BJ (cell line): Measurements from ENCODE around the gene RHBDL1. TPM values are rescaled to one million over a fixed set of nuclear protein-coding genes. Genes with fewer than 3 reads are reported as not detected.

Source experiments
- CTCF ChIA-PET: fragments of 350-600 bp; formaldehyde crosslinking; extraction: SDS; loops from one replicate; lab custom pipeline; 2021; ENCODE audit warnings: antibody characterized with exemption, inconsistent platforms; lab: Yijun Ruan, JAX
- POLR2A ChIA-PET: fragments of 300-600 bp; sonication (Branson Sonifier 250); formaldehyde crosslinking; extraction: SDS; loops from one replicate; lab custom pipeline; 2021; ENCODE audit warnings: antibody characterized with exemption; lab: Charles Lee
- DNase-seq: peaks from one replicate; pipeline ENCODE4 v3.0.0-alpha.2; 2011; ENCODE audit warnings: low read depth
- H3K27me3 ChIP-seq: 2 replicates; pipeline ENCODE4 v1.6.0; 2011; ENCODE audit warnings: low read length; ENCODE audit not compliant: control insufficient read depth, insufficient read depth
- H3K36me3 ChIP-seq: 2 replicates; pipeline ENCODE4 v1.5.1; 2011; ENCODE audit warnings: low read length; ENCODE audit not compliant: control insufficient read depth, insufficient read depth
- H3K4me3 ChIP-seq: 2 replicates; pipeline ENCODE4 v1.5.1; 2011; ENCODE audit warnings: low read depth, mild to moderate bottlenecking, control low read depth, low read length
- polyA plus RNA-seq: library from polyadenylated mRNA; depleted of rRNA; stranded (reverse); fragments of >200 nt; gene quantifications from 2 replicates; pipeline ENCODE4 v1.2.3, GENCODE V29; 2011
- TF ChIP-seq, protein P1 (sequence below): IDR thresholded peaks from 2 replicates; pipeline ENCODE4 v1.5.1; 2011; ENCODE audit warnings: low read depth, mild to moderate bottlenecking, control low read depth, inconsistent platforms, low read length, moderate library complexity; ENCODE audit not compliant: insufficient read depth

The RHBDL1 gene
- polyA plus RNA-seq, 1 experiment = 1.3 TPM

DNA sequence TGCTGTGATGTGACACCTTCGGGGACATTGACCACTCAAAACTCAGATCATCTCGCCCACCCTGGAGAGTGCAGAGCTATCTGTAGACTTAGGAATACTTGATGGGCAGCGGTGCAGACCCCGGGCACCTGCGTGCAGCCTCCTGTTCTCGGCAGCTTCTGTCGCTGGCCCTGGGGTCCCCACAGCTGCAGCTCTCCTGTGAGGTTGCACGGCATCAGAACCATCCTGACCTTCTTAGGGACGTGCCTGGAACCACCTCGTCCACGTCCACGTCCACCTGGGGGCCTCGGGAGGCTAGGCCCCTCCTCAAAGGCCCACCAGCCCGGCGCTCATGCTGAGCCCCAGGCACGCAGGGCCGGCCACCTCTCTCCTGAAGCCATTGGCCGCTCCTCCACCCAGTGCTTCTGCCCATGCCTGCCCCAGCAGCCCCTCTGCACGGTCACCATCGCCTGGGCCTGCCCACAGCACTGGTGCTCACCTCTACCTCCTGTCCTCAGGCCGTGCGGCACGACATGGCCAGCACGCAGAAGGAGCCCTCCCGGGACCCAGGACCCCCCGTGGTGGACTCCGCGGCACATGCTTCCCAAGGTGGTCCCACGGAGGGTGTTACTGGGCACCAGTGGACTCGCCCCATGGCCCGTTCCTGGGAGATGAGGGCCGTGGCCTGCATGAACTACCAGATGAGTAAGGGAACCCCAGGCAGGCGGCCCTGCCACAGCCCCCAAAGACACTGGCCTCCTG lies 47.0 kb upstream of the RHBDL1 start:
- ChIA-PET POLR2A (no interaction called here), CTCF (no interaction called here)
- no peak for DNase-seq
- Histone ChIP-seq H3K27me3 (no peaks in the 10 kb centered on the region), H3K36me3 (peaks cover 12% of the 10 kb centered on the region), H3K4me3 (no peak overlapping the region)
- TF ChIP-seq, protein P1, sequence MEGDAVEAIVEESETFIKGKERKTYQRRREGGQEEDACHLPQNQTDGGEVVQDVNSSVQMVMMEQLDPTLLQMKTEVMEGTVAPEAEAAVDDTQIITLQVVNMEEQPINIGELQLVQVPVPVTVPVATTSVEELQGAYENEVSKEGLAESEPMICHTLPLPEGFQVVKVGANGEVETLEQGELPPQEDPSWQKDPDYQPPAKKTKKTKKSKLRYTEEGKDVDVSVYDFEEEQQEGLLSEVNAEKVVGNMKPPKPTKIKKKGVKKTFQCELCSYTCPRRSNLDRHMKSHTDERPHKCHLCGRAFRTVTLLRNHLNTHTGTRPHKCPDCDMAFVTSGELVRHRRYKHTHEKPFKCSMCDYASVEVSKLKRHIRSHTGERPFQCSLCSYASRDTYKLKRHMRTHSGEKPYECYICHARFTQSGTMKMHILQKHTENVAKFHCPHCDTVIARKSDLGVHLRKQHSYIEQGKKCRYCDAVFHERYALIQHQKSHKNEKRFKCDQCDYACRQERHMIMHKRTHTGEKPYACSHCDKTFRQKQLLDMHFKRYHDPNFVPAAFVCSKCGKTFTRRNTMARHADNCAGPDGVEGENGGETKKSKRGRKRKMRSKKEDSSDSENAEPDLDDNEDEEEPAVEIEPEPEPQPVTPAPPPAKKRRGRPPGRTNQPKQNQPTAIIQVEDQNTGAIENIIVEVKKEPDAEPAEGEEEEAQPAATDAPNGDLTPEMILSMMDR = no peak

- ChIA-PET CTCF (no interaction called here), POLR2A (no interaction called here)
These were observed 46.2 kb upstream of the RHBDL1 start for GRCh38 chr16:629185-629832.

DNA sequence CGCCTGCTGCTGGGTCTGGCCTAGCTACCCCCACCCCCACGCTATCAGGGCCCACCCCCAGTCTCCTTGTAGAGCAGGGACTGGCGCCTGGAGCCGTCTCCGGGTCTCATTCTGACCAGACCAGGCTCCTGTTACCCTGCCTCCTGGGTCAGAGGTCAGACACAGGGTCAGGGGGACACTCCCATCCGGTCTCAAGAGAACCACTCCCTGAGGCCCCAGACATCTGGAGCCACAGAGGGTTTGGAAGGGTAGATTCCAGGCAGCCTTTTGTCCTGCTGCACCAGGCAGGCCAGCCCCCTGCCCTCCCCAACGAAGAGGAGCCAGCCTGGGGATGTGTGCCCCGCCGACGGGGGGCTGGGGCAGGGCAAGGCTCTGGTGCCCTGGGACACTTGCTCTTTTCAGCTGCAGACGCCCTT lies 45.6 kb upstream of the RHBDL1 start:
- no peak overlapping the region for H3K4me3 ChIP-seq
- ChIA-PET CTCF (no interaction called here), POLR2A (no interaction called here)
- no peaks in the 10 kb centered on the region for H3K27me3 ChIP-seq
- DNase-seq = no peak
- H3K36me3 ChIP-seq = peaks cover 17% of the 10 kb centered on the region
- TF ChIP-seq, protein P1 = no peak

More at GRCh38 chr16:629185-629832, 46.2 kb upstream of the RHBDL1 start:
- H3K4me3 ChIP-seq = no peak overlapping the region
- H3K36me3 ChIP-seq = peaks cover 17% of the 10 kb centered on the region
- no peak for DNase-seq
- TF ChIP-seq, protein P1 = no peak
- no peaks in the 10 kb centered on the region for H3K27me3 ChIP-seq

DNA sequence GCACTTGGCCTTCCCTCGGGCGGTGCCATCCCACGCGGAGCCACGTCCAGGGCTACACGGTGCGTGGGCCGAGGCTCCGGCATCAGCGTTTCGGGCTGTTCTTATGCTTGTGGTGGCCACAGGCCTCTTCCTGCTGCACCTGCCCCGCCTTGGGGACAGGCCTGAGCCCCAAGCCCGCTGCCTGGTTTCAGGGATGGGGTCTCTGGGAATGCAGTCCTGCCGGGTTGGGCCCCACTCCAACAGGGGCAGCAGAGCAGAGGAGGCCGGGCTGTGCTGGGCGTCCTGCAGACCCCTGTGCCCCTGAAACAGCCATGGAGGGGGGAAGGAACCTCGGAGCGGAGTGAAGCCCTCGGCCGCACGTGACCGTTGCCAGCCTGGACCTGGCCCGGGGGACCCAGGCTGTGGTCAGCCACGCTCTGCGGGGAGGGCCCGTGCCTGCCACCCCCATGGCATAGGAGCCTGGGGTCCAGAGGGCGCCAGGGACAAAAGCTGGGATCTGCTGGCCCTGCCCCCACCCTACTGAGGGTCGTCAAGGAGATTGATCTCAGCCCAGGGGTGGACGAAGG lies 45.1 kb upstream of the RHBDL1 start:
- Histone ChIP-seq H3K4me3 (no peak overlapping the region), H3K27me3 (no peaks in the 10 kb centered on the region), H3K36me3 (peaks cover 17% of the 10 kb centered on the region)
- TF ChIP-seq, protein P1 = no peak
- POLR2A ChIA-PET = no interaction called here
- DNase-seq = no peak
- CTCF ChIA-PET = no interaction called here

DNA sequence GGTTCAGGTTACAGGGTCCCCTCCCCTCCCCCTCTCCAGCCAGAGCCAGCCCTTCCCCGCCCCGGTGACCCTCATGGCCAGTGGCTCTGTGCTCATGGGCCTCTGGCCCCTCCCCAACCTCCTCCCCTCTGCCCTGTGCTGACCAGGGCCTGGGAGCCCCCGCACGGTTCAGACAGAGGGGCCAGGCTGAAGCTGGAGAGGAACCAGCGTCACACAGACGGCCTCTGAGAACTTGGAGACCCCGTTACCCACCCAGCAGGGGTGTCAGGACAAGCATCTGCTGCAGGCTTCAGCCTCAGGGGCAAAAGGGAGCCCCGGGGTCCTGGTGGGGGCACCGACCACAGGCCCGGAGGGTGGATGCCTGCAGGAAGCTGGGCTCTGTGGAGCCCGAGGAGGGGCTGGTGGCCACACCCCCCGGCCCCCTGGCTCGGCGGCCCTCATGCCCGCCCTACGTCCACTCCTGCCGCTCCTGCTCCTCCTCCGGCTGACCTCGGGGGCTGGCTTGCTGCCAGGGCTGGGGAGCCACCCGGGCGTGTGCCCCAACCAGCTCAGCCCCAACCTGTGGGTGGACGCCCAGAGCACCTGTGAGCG lies 44.6 kb upstream of the RHBDL1 start, which contains the start of gene WFIKKN1:
TSS of gene WFIKKN1 (plus strand) at position 171 of the 591 bp plus-strand sequence. CDS start at position 440, 269 bp downstream.
- Histone ChIP-seq H3K4me3 (no peak within 1 kb of the TSS), H3K36me3 (peaks cover 17% of the 10 kb centered on the region), H3K27me3 (no peaks in the 10 kb centered on the region)
- CTCF ChIA-PET = no interaction called here
- POLR2A ChIA-PET = no interaction called here
- no peak for DNase-seq
- TF ChIP-seq, protein P1 = no peak
